Raji (cell line): Measurements from ENCODE around the gene SLC19A2.

ENCODE experiments used
- POLR2A ChIP-seq: IDR thresholded peaks from 2 replicates; pipeline ENCODE4 v1.6.1; 2011; ENCODE audit warnings: low read depth, low read length, control low read depth; ENCODE audit not compliant: insufficient read depth

The SLC19A2 gene

DNA sequence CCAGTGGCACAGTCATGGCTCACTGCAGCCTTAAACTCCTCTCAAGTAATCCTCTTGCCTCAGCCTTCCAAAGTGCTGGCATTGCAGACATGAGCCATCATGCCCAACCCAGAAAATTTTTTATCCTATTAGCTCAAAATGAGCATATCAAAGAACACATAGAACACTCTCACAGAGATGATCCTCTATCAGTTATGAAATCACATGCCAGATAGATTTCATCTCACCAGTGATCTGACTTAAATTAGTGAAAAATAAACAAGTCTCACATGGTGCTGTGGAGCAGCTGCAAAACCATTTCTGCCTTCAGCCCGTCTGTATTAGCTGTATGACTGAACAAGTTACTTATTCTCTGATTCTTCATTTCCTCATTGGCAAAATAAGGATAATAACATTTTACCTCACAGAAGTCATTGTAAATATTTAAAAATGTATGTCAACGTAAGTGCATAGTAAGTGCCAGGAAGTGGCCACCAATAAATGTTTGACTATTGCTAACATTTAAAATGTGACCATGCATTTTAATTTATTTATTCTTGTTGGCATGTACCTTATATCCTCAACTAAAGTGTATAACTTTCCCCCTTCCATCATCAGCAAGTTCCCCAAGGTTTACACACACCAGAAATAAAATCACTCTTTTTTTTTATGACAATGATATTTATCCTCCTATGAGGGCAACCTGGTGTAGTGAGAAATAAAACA is 29.0 kb upstream of the SLC19A2 start:
- no peak for TF ChIP-seq POLR2A

DNA sequence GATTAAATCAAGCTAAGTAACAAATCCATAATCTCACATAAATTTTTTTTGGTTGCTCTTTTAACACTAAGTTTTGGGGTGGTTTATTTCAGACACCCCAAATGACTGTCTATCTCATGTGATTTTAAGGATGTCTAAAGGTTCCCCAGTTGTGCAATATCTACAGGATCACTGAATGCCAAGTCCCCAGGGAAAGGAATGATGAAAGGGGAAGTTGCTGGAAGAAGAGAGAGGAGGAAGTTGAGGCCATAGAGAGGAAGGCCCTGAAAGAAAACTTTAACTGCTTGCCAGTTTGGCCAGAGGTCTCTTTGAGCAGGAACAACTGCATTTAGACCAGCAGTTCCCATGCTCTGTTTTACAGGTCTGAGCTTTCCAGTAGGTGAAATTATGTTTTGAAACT is 27.5 kb upstream of the SLC19A2 start:
- no peak for TF ChIP-seq POLR2A

- TF ChIP-seq POLR2A: no peak
These were observed 25.7 kb upstream of the SLC19A2 start for GRCh38 chr1:169511316-169512005.

DNA sequence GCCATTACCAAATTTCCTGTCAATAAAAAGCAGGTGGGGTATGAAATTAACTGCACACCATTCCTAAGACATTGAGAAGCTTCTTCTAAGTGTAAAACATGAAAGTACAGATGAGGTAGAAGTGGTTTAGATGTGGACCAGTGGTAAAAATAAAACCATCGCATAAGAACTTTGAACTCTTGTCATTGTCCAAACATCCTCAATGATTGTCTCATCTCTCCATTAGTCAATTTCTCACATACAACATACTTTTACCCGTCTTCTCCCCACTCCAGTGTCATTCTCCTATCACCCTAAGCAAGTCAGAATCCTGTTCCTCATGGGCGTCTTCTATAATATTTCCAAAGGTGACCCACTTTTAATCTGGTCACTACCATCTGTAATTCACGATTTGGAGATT is 24.3 kb upstream of the SLC19A2 start:
- TF ChIP-seq POLR2A: no peak

GRCh38 chr1:169509354-169509753 is 23.6 kb upstream of the SLC19A2 start:
- no peak for TF ChIP-seq POLR2A

- no peak for TF ChIP-seq POLR2A
These were observed 22.9 kb upstream of the SLC19A2 start for GRCh38 chr1:169508432-169509338.

DNA sequence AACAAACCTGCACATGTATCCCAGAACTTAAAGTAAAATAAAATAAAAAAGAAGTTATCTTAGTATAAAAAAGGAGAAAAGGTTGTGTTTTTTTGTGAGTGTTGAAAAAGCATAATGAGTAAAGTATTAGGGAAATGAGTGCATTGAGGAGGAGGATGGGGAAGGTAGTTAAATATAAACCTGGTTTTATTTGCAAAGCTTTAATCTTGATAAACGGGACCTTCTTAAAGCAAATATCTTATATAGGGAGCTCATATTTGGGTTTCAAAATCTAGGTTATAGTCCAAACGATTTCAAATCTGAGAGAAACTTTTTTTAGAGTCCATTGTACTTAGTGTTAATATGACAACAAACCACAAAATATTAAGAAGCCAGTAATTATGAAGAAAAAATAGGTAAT is 21.7 kb upstream of the SLC19A2 start:
- no peak for TF ChIP-seq POLR2A

DNA sequence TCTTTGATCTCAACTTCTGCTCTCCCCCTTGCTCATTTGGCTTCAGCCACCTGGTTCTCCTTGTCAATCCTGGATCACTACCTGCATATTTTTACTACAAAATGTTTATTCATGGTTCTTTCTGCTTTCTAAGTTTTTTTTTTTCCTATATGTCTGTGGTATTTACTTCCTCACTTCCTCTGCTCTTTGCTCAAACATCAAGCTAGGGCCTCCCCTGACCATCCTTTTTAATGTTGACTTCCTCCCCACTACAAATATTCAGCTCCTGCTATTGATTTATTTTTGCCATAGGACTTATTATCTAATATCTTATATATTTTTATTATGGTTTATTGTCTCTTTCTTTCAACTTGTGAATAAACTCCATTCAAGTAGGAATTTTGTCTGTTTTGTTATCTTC is 14.1 kb upstream of the SLC19A2 start:
- TF ChIP-seq POLR2A: no peak

DNA sequence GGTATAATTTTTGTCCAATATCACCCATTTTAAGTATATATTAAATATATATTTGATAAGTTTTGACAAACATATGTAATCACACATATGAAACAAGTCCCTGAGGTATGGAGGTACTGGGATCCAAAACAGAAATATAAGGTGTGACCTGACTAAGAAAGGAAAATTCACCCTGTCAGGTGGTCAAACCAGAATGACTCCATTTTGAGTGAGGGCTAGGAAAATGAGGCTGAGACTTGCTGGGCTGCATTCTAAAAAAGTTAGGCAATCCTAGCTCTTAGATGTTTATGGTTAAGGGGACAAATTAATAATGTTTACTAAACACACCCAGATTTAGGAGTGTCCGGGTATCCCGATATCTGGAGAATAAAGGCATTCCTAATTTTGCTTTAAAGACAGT is 11.6 kb upstream of the SLC19A2 start:
- no peak for TF ChIP-seq POLR2A

DNA sequence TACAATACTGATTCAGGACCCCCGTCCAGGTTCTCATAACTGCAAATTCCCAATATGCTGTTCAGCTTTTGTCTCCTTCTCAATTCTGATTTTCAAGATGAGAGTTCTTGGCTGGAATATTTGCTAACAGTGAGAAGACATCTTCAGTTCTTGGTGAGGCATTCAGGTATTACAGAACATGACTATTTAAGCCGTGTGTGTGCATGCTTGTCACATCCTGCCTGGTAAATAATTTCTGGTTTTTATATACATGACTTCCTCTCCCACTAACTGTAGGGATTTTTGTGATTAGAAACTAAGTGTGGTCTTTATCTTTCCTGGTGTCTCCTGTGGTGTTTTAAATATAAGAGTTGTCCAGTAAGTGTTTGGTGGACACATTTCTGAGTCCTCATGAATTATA is 10.2 kb upstream of the SLC19A2 start:
- no peak for TF ChIP-seq POLR2A

GRCh38 chr1:169495046-169495775 is 9.5 kb upstream of the SLC19A2 start:
- no peak for TF ChIP-seq POLR2A

GRCh38 chr1:169494343-169494742 is 8.6 kb upstream of the SLC19A2 start:
- no peak for TF ChIP-seq POLR2A

GRCh38 chr1:169493251-169493650 is 7.5 kb upstream of the SLC19A2 start:
- no peak for TF ChIP-seq POLR2A

DNA sequence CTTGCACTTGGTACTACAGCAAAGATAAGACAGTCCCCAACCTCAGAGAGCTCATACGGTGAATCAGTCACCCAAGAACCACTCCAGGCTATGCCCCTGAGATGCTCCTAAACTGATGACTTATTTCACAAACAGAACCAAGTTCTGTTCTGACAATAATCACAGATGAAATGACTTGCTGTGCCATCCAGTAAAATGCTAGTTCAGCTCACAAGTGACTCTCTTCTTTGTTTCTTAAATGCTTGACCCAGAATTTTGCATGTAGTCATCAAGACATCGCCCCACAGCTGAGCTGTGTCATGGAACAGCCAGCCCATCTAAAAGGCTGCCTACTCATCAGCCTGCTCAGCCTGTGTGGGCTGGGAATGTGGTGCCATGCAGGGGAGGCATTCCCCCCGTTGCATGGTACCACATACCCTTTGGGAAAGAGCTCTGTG is 6.1 kb upstream of the SLC19A2 start:
- no peak for TF ChIP-seq POLR2A

- TF ChIP-seq POLR2A: no peak
These were observed 2.4 kb upstream of the SLC19A2 start for GRCh38 chr1:169488157-169488556.

- TF ChIP-seq POLR2A: no peak
These were observed 1.8 kb upstream of the SLC19A2 start for GRCh38 chr1:169487561-169487960.

DNA sequence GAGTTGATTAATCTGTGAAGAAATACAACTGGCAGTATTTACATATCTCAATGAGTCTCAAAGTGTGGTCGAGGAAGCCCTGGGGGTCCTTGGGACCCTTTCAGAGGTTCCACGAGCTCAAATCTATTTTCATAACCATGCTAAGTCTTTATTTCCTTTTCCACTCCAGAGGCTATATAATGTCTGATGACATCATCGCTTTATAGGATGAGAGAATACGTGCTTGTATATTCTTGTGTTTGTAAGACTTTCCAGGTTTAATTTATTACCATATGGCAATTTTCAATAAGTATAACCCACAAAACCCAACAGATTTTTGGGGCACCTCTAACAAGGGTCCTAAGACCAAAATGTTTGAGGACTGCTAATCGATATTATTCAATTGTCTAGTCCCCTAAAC is 1.4 kb upstream of the SLC19A2 start:
- no peak for TF ChIP-seq POLR2A
